ENCODE measurements around the gene HLA-DMA. TPM values are rescaled to one million over a fixed set of nuclear protein-coding genes. Genes with fewer than 3 reads are reported as not detected.

Gene HLA-DMA
- total and polyA plus RNA-seq, 2 of the 8 experiments (the other 6 are each of a cell fraction or from before 2014, with no cell fraction given) = 13.3 to 23.1 TPM

GRCh38 chr6:32949113-32949512, 3.8 kb downstream of the HLA-DMA start:
- POLR2A ChIA-PET (ENCODE audit: partially characterized antibody) = interaction anchor here (2.6 kb wide), 1 partner anchor 22 kb away, joined by 25 read pairs; no protein-coding TSS in a partner anchor
- 90% methylated on average over 9 of the region's 9 CpGs; no CpG with 5 or more reads in 1 of the 2 experiments for WGBS, 2 experiments (ENCODE audit: extremely low coverage in 1 of 2, insufficient coverage in 1 of 2, insufficient read length in 1 of 2, insufficient replicate concordance in 2 of 2, low coverage in 1 of 2, low lambda C conversion rate in 2 of 2, missing lambda C conversion rate in 1 of 2)
- TF ChIP-seq RNF2 (IDR thresholded peaks at IDR 0.05; ENCODE audit: borderline replicate concordance, low read depth, low read length, missing control alignments, poor library complexity, severe bottlenecking) (no peak), POLR2AphosphoS5 (IDR thresholded peaks at IDR 0.05; ENCODE audit: low read depth, low read length) (no peak), EGR1 (IDR thresholded peaks at IDR 0.05; ENCODE audit: borderline replicate concordance, low read depth, low read length) (no peak), SIRT6 (IDR thresholded peaks at IDR 0.05; ENCODE audit: low read length) (no peak), ATF2 (IDR thresholded peaks at IDR 0.05; ENCODE audit: low read length) (no peak), SP4 (IDR thresholded peaks at IDR 0.05; ENCODE audit: low read length) (no peak), CBX5 (IDR thresholded peaks at IDR 0.05; ENCODE audit: low read depth, low read length) (no peak), E2F6 (IDR thresholded peaks at IDR 0.05) (no peak), SP1 (IDR thresholded peaks at IDR 0.05; ENCODE audit: low read depth, low read length) (no peak), MAFK (IDR thresholded peaks at IDR 0.05; ENCODE audit: low read depth, low read length) (no peak), CBX8 (IDR thresholded peaks at IDR 0.05; ENCODE audit: borderline replicate concordance, low read depth, low read length) (no peak), TCF12 (IDR thresholded peaks at IDR 0.05; ENCODE audit: low read depth, low read length) (no peak)

More at GRCh38 chr6:32949113-32949512, 3.8 kb downstream of the HLA-DMA start:
- Histone ChIP-seq H2BK5ac (ENCODE audit: low read depth, low read length) (no peak overlapping the region), H3K9me3 (ENCODE audit: insufficient read depth in 2 of 2, low read depth in 1 of 2, low read length in 1 of 2) (no peaks in the 10 kb centered on the region), H3K36me3 (ENCODE audit: control insufficient read depth in 2 of 4, insufficient read depth in 4 of 4, low read length in 3 of 4) (no peaks in the 10 kb centered on the region), H2BK15ac (ENCODE audit: low read length) (no peak overlapping the region), H3K4me3 (ENCODE audit: extremely low read depth in 1 of 4, insufficient read depth in 2 of 4, low read depth in 3 of 4, low read length in 4 of 4) (no peak overlapping the region), H3K27ac (ENCODE audit: low read depth, low read length) (no peak overlapping the region), H3K4me1 (replicated peaks in 1 of 4; ENCODE audit: control insufficient read depth in 3 of 4, insufficient read depth in 4 of 4, low read length in 3 of 4) (peaks cover 0 to 9% (median 3%) of the 10 kb centered on the region in 4 experiments; a peak in 5 of 7 replicates), H3K14ac (ENCODE audit: insufficient read length) (no peak overlapping the region), H3K4me2 (ENCODE audit: insufficient read depth in 1 of 2, low read depth in 2 of 2, low read length in 2 of 2) (no peak overlapping the region), H3K27me3 (replicated peaks in 1 of 4; ENCODE audit: control insufficient read depth in 3 of 4, extremely low read depth in 1 of 4, insufficient read depth in 3 of 4, low read length in 3 of 4) (no peaks in the 10 kb centered on the region; a peak in 1 of 7 replicates), H2BK12ac (ENCODE audit: low read depth, low read length) (no peak overlapping the region), H2AFZ (ENCODE audit: low read length) (no peak overlapping the region), H2BK120ac (replicated peaks; ENCODE audit: low read depth, low read length) (no peak overlapping the region), H4K8ac (ENCODE audit: extremely low read depth, insufficient read depth, low read length) (no peak overlapping the region), H3K56ac (replicated peaks; ENCODE audit: insufficient read length, low read depth, low read length) (no peak overlapping the region), H4K20me1 (replicated peaks in 1 of 2; ENCODE audit: control insufficient read depth in 1 of 2, insufficient read depth in 2 of 2, low read length in 2 of 2) (no peaks in the 10 kb centered on the region), H2AK5ac (ENCODE audit: low read depth, low read length) (no peak overlapping the region), H3K23me2 (ENCODE audit: low read depth, low read length) (0 out of 2 replicates have a peak, but pooled peaks cover 4% of the 10 kb centered on the region), H3K23ac (ENCODE audit: insufficient read length) (no peak overlapping the region), H4K91ac (replicated peaks; ENCODE audit: insufficient read length, low read length) (no peak overlapping the region), H3K4ac (replicated peaks; ENCODE audit: insufficient read length, low read depth, low read length) (no peak overlapping the region), H3K79me2 (ENCODE audit: control insufficient read depth in 1 of 2, insufficient read depth in 2 of 2, low read length in 2 of 2) (no peaks in the 10 kb centered on the region), H2BK20ac (ENCODE audit: low read length) (no peak overlapping the region), H3K9ac (replicated peaks in 1 of 4; ENCODE audit: extremely low read depth in 1 of 4, low read depth in 3 of 4, low read length in 3 of 4) (no peak overlapping the region), H4K5ac (ENCODE audit: insufficient read length, low read depth, low read length) (no peak overlapping the region), H3K18ac (ENCODE audit: extremely low read depth, low read length) (no peak overlapping the region), H3K79me1 (ENCODE audit: low read depth, low read length) (no peaks in the 10 kb centered on the region)
- DNase-seq (ENCODE audit: low read depth in 1 of 2, low spot score in 2 of 2) = no peak
- CTCF ChIA-PET (ENCODE audit: partially characterized antibody) = interaction anchor here (2.4 to 11.1 kb wide), 3 partner anchors 15 to 63 kb away, joined by 8 to 160 read pairs (median 11); no protein-coding TSS in a partner anchor
- no peak for FAIRE-seq

All from H1 (cell line).